PC-3 (cell line): ENCODE measurements around the gene COL3A1.

Source experiments
- CTCF ChIP-seq: fragments of 300-600 bp; sonication (generic); conservative IDR thresholded peaks from 2 replicates; pipeline ENCODE4 v1.5.1; 2017; ENCODE audit warnings: antibody characterized with exemption, low read depth, mild to moderate bottlenecking, low read length
- EZH2 ChIP-seq: fragments of 300-600 bp; sonication (generic); IDR thresholded peaks from one replicate; pipeline ENCODE4 v1.6.1; 2017; ENCODE audit warnings: antibody characterized with exemption, mild to moderate bottlenecking, low read length; ENCODE audit not compliant: unreplicated experiment

- TF ChIP-seq CTCF (no peak), EZH2 (no peak)
Measured at GRCh38 chr2:189022053-189022481, 47.9 kb downstream of the COL3A1 start.
